ENCODE data around the gene VSIG10L.

VSIG10L gene

DNA sequence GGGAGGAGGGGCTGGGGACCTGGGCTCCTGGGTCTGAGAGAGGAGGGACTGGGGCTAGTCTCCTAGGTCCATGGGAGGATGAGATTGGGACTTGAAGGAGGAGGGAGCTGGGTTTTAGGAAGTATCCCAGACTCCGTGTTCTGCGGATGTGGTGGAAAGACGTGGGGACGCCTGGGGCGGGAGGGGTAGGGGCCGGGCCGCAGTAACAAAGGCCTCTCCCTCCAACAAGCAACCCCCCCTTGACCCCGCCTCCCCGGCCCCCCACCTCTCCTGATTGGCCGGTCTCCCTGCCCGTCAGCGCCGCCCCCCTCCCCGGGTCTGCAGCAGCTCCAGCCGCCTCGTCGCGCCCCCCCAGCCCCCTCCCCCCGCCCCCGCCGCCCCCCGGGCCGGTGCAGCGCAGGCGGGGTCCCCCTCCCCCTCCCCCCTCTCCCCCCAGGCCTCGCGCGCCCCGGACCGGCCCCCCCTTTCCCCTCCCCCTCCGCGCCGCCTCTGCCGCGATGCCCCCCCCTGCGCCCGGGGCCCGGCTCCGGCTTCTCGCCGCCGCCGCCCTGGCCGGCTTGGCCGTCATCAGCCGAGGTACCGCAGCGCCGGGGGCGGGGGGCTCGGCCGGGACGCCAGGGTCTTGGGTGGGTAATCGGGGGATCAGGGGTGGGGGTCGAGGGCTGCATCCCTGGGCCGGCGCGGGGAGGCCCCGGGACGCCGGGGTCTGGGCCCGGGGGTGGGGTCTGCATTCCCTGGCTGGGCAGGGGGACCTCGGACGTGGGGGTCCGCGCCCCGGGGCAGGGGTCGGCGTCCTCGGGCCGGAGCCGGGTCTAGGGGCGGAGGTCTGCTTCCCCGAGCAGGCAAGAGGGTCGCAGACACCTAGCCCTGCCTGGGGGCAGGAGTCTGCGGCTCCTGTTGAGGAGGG lies 30.3 kb downstream of the VSIG10L start, which contains the start of gene IGLON5:
Gene IGLON5, plus strand, starts transcription at position 294 of the 907 bp plus-strand sequence. Its CDS starts 204 bp downstream, at position 498.
- no peak for DNase-seq

DNA sequence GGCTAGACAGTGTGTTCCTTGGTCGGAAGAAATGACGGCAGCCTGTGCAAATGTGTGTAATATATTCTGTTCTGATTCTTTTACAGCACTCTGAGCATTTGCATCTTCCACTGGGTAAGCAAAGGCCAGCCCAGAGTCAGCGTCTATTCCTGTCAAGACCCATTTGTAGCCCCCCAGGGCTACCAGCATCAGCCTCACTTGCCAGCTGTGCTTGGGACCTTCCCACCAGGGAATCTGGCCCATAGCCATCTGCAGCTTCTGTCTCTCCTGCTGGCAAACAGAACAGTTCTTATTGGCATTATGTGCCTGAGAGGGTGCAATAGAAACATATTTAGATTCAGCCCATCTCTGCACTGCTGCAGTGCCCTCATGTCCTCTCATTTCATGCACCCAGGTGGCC lies 36.5 kb downstream of the VSIG10L start:
- no peak for DNase-seq

DNA sequence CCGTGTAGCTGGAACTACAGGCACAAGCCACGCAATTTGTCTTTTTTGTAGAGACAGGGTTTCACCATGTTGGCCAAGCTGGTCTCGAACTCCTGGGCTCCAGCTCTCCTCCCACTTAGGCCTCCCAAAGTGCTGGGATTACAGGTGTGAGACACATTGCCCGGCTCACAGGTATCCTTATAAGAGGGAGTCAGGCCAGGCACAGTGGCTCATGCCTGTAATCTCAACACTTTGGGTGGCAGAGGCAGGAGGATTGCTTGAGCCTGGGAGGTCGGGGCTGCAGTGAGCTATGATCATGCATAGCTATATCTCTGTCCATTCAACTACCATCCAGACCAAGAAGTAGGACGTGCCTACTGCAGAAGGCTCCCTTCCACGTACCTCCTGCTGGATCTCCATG lies 40.7 kb downstream of the VSIG10L start:
- DNase-seq: no peak

DNA sequence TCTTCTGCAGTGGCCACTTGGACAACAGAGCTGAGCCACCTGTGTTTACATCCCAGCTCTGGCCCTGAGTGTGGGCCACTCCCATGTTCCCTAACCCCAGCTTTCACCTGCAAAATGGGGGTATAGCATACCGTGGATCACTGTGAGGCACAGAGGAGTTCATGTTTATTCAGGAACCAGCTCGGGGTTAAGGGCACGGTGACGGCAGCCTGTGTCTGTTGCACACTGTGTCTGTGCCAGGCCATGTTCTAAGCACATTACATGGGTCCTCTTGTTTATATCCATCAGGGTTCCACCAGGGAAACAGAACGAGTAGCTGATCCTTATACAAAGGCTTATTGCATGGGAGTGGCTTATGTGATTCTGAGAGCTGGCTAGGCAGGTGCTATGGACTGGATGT lies 44.5 kb downstream of the VSIG10L start:
- DNase-seq: no peak

DNA sequence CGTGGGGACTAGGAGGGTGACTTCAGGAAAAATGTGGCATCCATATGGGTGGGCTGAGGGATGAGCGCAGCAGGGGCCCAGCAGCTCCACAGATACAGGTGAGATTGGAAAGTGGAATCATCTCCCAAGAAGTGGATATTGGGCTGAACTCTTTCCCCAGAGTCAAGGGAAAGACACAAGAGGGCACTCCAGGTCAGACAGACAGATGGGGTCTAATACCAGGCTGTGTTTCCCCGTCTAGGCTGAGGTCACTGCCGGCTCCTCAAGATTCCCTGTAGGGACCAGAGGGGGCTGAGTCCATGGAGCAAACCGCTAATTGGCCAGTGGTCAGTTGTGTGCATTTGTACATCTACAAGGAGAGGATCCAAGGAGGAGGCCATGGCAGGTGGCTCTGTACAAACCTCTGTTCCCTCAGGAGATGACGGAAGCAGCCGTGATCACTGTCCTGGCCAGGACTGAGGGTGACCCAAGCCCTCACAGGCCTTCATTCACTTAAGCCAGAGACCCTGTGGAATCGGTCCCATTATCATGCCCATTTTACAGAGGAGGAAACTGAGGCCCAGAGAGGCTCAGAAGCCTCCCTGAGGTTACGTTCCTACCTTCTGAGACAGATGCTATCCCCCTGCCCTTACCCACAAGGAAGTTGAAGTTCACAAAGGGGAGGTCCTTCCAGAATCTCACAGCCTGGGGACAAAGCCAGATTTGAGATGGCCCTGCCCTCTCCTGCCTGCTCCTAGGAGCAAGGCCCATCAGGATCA lies 45.4 kb downstream of the VSIG10L start:
- no peak for DNase-seq

DNA sequence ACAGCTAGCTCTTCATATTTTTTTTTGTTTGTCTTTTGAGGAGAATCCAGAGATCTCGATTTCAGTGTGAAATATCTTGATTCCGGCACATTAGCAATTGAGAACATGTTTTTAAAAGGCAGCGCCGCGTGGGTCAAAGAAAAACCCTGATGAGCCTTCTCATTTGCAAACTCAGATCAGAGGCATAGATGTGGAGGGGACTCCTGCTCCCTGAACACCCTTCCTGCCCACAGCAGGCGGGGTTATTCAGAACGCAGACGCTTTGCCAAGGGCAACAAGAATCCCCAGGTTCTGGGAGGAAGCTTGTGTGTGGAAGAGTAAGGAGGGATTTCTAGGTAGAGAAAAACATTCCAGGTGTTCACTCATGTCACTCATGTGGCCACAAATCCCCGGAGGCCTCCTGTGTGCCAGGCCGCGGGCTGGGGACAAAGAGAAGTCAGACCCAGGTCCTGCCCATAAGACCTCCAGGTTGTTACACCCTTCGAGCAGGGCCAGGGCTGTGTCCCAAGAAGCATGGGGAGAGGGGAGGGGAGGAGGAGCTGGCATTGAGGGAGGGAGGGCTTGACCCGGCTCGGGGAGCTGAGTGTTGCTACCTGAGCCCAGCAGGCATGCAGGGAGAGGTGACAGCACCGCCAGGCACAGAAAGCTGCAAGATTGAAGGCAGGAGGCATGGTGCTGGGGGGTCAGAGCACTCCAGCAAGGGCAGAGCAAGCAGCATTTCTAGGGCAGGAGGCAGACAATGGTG lies 46.4 kb downstream of the VSIG10L start:
- no peak for DNase-seq

DNA sequence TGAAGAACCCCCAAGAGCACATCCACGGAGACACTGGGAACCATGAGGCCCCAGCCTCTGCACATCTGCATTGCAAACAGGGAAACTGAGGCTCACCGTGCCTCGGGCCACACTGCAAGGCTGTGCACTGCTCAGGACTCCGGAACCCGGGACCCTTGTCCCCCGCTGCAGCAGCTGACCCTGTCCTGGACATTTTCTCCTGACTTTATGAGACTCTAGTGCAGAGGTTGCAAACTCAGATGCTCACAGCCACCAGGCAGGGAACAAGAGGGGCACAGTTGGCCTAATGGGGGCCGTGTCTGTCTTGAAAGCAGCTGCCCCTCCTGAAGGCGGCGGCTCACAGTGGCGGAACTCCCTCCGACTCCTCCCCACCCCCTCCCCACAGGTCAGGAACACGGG lies 47.0 kb downstream of the VSIG10L start:
- DNase-seq: no peak

DNA sequence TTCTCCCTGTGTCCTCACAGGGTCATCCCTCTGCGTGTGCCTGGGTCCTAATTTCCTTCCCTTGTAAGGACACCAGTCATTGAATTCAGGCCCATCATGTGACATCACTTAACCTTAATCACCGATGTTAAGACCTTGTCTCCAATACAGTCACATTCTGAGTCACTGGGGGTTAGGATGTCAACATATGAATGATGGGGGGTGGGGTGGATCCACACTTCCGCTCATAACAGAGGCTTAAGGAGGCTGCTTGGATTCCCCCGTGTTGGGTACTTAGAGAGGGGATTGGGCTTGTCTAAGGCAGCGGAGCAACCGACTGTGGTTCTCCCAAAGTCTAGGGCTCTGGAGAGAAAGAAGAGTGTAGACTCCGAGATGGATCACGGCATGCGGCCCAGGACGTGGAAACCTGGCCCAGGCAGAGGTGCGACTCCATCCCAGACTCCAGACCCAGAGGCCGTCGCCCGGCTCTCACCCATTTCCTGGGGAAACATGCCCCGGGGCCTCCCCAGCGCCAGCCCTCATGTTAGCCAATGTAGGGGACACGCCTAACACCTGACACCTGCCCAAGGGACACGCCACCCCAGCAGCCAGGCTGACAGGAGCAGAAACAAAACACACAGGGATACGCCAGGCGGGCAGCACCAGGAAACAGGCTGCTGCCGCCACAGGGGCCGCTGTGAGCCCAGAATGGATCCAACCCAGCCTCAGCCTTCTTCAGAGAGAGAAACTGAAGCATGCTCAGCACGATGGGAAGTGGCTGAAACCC lies 47.5 kb downstream of the VSIG10L start:
- DNase-seq: no peak

DNA sequence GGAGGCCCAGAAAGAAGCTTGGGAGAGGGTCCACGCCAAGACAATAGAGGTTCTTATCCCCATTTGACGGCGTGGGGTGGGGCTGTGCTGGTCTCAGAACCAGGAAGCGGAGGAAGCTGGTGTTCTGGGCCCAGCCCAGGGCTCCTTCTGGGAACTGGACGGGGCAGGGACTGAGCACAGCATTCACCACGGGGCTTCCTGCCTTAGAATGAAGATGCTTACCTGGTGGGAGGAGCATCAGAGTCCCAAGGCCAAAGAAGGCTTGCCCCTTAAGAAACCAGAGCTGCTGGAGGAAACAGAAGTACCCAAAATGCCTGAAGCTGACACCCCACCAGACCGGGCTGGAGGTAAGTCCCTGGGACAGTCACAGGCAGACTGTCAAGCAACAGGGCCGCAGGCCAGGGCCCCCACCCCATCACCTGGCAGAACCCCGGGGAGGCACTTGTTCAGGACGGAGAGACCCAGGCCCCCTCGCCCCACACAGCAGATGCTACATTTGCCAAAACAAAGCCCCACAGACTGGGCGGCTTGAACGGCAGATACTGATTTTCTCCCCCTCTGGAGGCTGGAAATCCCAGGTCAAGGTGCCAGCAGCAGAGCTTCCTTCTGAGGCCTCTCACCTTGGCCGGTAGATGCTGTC lies 48.2 kb downstream of the VSIG10L start:
- no peak for DNase-seq

DNA sequence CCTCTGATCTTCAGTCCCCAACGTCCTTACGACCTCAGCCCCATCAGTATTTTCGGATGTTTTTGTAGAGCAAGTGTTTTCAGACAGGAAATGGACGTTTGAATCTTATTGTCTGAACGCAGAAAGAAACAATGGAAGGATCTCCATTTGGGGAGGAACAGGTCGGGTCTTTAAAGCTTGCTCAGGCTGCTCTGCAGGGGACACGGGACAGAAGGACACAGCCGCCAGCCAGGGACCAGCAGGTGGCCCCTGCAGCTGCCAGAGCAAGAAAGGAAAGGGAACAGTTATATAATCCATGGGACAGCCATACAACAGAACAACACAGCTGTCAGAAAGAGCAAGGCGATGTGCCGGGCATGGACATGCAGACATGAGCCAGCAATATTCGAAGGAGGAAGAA lies 49.0 kb downstream of the VSIG10L start:
- no peak for DNase-seq

DNA sequence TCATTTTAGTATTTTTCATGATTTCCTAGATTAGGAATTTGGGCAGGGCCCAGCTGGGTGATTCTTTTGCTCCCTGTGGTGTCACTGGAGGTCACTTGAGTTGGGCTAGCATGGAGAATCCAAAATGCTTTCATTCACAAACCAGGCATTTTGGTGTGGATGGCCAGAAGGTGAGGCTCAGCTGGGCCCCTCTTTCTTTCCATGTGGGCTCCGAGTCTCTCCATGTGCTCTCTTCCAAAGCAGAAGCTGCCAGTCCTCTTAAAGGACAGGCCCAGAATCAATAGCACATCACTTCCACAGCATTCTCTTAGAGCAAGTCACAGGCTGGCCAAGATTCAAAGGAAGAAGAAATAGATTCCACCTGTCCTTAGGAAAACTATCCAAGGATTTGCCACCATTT lies 52.3 kb downstream of the VSIG10L start:
- no peak for DNase-seq

DNA sequence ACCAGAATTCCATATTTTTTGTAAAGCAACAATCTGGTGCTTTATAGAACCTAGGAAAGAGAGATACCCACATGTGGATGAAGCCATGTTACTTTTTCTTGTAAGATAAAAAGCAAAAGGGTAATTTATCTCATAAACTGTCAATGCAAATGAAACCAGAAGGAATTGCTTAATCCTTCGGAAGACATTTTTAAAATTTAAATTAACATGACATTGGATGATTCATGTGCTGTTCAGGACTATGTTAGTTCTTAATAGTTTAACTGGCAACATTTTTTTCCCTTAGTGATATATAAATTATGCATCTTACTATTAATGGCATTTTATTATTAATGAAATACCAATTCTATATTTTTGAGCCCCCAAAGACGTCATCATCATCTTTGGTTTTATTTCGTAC lies 56.3 kb downstream of the VSIG10L start:
- no peak for DNase-seq

DNA sequence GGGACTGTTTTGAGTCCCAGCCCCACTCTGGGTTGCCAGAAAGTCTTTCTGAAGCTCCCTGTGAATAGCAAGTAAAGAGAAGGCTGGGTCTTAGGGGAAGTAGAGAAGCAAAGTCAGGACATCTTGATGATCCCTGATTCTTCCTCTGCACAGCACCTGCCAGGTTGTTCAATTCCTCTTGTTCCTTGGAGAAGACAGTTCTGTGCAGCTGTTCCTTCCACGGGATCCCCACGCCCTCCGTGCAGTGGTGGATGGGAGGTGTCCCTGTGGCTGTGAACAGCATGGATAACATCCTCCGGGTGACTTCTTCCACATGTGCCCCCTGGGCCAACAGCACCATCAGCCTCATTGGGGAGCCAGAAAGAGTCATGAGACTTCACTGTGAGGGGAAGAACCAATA lies 59.6 kb downstream of the VSIG10L start:
- no peak for DNase-seq

All from CD4-positive, alpha-beta T cell treated with Interleukin-15 for 1 hour (primary cell).